HFF-Myc (cell line): ENCODE measurements around the gene PCDHA2.
"Not testable (repeated sequence)": the region's sequence is repeated elsewhere in the genome, so short reads cannot be mapped to it uniquely, and the experiment has no call there.

Source experiments
- DNase-seq: peaks from one replicate; pipeline ENCODE4 v3.0.0-alpha.2; 2011; ENCODE audit warnings: low read depth; ENCODE audit errors: extremely low read depth
- H3K4me3 ChIP-seq: replicated peaks from 2 replicates; pipeline ENCODE4 v1.5.1; 2011; ENCODE audit warnings: low read depth, mild to moderate bottlenecking, control low read depth, low read length
- TF ChIP-seq, protein P1 (sequence below): IDR thresholded peaks from 2 replicates; pipeline ENCODE4 v1.5.1; 2012; ENCODE audit warnings: mild to moderate bottlenecking, low read depth, low read length, control low read depth; ENCODE audit errors: missing control alignments

The PCDHA2 gene

GRCh38 chr5:140791089-140791488 lies 3.6 kb upstream of the PCDHA2 start:
- TF ChIP-seq, protein P1, sequence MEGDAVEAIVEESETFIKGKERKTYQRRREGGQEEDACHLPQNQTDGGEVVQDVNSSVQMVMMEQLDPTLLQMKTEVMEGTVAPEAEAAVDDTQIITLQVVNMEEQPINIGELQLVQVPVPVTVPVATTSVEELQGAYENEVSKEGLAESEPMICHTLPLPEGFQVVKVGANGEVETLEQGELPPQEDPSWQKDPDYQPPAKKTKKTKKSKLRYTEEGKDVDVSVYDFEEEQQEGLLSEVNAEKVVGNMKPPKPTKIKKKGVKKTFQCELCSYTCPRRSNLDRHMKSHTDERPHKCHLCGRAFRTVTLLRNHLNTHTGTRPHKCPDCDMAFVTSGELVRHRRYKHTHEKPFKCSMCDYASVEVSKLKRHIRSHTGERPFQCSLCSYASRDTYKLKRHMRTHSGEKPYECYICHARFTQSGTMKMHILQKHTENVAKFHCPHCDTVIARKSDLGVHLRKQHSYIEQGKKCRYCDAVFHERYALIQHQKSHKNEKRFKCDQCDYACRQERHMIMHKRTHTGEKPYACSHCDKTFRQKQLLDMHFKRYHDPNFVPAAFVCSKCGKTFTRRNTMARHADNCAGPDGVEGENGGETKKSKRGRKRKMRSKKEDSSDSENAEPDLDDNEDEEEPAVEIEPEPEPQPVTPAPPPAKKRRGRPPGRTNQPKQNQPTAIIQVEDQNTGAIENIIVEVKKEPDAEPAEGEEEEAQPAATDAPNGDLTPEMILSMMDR, result no peak
- H3K4me3 ChIP-seq, result no peak overlapping the region
- no peak for DNase-seq

DNA sequence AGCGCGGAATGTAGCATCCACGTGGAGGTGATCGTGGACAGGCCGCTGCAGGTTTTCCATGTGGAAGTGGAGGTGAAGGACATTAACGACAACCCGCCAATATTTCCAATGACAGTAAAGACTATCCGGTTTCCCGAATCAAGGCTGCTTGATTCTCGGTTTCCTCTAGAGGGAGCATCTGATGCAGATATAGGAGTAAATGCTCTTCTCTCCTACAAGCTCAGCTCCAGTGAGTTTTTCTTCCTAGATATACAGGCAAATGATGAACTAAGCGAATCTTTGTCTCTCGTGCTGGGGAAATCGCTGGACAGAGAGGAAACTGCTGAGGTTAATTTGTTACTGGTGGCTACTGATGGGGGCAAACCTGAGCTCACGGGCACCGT lies 598 bp downstream of the PCDHA2 start:
- H3K4me3 ChIP-seq, result no peak overlapping the region
- no peak for DNase-seq

DNA sequence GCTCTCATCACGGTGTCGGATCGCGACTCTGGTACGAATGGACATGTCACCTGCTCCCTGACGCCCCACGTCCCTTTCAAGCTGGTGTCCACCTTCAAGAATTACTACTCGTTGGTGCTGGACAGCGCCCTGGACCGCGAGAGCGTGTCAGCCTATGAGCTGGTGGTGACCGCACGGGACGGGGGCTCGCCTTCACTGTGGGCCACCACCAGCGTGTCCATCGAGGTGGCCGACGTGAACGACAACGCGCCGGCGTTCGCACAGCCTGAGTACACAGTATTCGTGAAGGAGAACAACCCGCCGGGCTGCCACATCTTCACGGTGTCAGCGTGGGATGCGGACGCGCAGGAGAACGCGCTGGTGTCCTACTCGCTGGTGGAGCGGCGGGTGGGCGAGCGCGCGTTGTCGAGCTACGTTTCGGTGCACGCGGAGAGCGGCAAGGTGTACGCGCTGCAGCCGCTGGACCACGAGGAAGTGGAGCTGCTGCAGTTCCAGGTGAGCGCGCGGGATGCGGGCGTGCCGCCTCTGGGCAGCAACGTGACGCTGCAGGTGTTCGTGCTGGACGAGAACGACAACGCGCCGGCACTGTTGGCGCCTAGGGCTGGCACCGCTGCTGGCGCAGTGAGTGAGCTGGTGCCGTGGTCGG lies 1.5 kb downstream of the PCDHA2 start:
- H3K4me3 ChIP-seq, DNase-seq: not testable (repeated sequence)

More for the DNA sequence above, 598 bp downstream of the PCDHA2 start:
- TF ChIP-seq, protein P1, result no peak

- TF ChIP-seq, protein P1, result no peak
- no peak for DNase-seq
- no peak overlapping the region for H3K4me3 ChIP-seq
Observed at GRCh38 chr5:140796718-140797095, 2.1 kb downstream of the PCDHA2 start.

DNA sequence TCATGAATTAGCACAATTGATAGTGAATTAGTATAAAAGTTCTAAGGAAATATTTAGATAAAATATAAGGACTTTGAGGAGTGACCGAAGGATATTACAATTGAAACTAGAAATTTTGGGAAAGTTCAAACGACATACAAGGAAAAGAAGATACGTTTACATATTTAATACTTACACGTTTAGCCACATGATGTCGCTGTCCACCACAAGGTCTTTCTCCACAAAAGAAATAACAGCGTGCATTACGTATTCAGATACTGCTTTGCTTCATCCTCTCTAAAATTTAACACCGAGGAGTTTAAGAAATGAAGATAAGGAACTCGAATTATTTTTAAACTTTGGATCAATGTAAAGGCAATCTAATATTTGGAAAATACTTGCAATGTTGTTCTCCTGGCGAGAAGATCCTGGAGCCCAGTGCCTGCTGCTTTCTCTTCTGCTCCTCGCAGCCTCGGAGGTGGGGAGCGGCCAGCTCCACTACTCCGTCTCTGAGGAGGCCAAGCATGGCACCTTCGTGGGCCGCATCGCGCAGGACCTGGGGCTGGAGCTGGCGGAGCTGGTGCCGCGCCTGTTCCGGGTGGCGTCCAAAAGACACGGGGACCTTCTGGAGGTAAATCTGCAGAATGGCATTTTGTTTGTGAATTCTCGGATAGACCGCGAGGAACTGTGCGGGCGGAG lies 6.3 kb downstream of the PCDHA2 start, which contains the start of gene PCDHA3:
Gene PCDHA3, plus strand, starts transcription at position 242 of the 678 bp plus-strand sequence.
- TF ChIP-seq, protein P1, result no peak
- DNase-seq, result peak; percentile 2
- no peak within 1 kb of the TSS for H3K4me3 ChIP-seq

- DNase-seq, result no peak
- TF ChIP-seq, protein P1, result peak; percentile 27
- H3K4me3 ChIP-seq, result no peak overlapping the region
Observed at GRCh38 chr5:140801494-140801841, 6.8 kb downstream of the PCDHA2 start.

- not testable (repeated sequence) for DNase-seq, H3K4me3 ChIP-seq
Observed at GRCh38 chr5:140802381-140802780, 7.7 kb downstream of the PCDHA2 start.

DNA sequence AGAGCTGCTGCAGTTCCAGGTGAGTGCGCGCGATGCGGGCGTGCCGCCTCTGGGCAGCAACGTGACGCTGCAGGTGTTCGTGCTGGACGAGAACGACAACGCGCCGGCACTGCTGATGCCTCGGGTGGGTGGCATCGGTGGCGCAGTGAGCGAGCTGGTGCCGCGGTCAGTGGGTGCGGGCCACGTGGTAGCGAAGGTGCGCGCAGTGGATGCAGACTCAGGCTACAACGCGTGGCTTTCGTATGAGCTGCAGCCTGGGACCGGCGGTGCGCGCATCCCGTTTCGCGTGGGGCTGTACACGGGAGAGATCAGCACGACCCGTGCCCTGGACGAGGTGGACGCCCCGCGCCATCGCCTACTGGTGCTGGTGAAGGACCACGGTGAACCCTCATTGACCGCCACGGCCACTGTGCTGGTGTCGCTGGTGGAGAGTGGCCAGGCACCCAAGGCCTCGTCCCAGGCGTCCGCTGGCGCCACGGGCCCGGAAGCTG lies 8.2 kb downstream of the PCDHA2 start:
- DNase-seq, result no peak
- H3K4me3 ChIP-seq, result no peak overlapping the region
- TF ChIP-seq, protein P1, result no peak
